Pancreas (tissue), 10 donors: ENCODE results near the gene UPB1. TPM values are rescaled to one million over a fixed set of nuclear protein-coding genes. Genes with fewer than 3 reads are reported as not detected.

Experiments used
- ATAC-seq, 4 donors: fragments of 200-7000 bp; cut with Tn5 transposase; one replicate each; pipeline versions ENCODE4 v1.8.0 to v1.9.1; 2020; ENCODE audit warnings: mild to moderate bottlenecking in 4 of 4, moderate library complexity in 4 of 4
- DNase-seq, 6 donors: peaks; one replicate each; pipeline ENCODE4 v3.0.0-alpha.2; 2020
- FAIRE-seq: peaks from 2 replicates; lab custom pipeline; 2012; peaks lifted over from hg19 to GRCh38; lab: Jason Lieb, UNC
- H3K27ac ChIP-seq, 4 donors: fragments of 200-600 bp; sonication (generic); 1 replicate in 3 of 4; 2 replicates in 1 of 4; pipeline versions ENCODE4 v1.5.0 to v1.8.0; 2020
- H3K27me3 ChIP-seq, 4 donors: fragments of 200-600 bp; one replicate each; pipeline ENCODE4 v1.8.0; 2021
- H3K36me3 ChIP-seq, 3 donors: fragments of 200-600 bp; sonication (generic) in 1 of 3; one replicate each; pipeline versions ENCODE4 v1.5.0 to v1.8.0; 2020 to 2021
- H3K4me1 ChIP-seq, 3 donors: fragments of 200-600 bp; one replicate each; pipeline ENCODE4 v1.8.0; 2021
- H3K4me3 ChIP-seq, 4 donors: fragments of 200-600 bp; sonication (generic) in 2 of 4; one replicate each; pipeline versions ENCODE4 v1.5.0 to v1.8.0; 2020 to 2021
- H3K9me3 ChIP-seq, 4 donors: fragments of 200-600 bp; one replicate each; pipeline ENCODE4 v1.8.0; 2021
- WGBS, 2 donors: extraction: QIAGEN DNeasy Blood & Tissue Kit; methylation state at CpG; one replicate each; pipeline ENCODE4 v1.1.7; 2013; 5-methylcytosine and 5-hydroxymethylcytosine counted together
- intact Hi-C, 3 donors: fragments of 100-400 bp; cut with DNase I; formaldehyde crosslinking; loops; one replicate each; pipeline versions ENCODE4 v1.11.1 to v1.14.2; 2022
- polyA plus RNA-seq, 2 donors: library from polyadenylated mRNA; stranded (reverse); fragments of 200-250 nt; gene quantifications; one replicate each; pipeline ENCODE4 v1.2.3, GENCODE V29; 2013
- total RNA-seq, 6 donors: library from RNA; stranded (reverse); fragmentation: NEBNext Ultra II Directional in 4 of 6; extraction: Animal tissue kit (Norgen Biotek cat#: 25700) in 4 of 6; gene quantifications; one replicate each; pipeline versions ENCODE4 v1.2.1 to v1.2.4, GENCODE V29; 2021 to 2023
- TF ChIP-seq, protein P1 (sequence below), 4 donors: fragments of 200-600 bp; sonication (generic) in 3 of 4; IDR thresholded peaks; one replicate each; pipeline versions ENCODE4 v1.5.0 to v1.8.0; 2021; ENCODE audit warnings: antibody characterized with exemption in 4 of 4
- donor health status: healthy with polysubstance abuse.
- donor health status: DM: no; HTN: no; CAD: no; lungs with moderate emphysema.
- donor health status: DM: no; HTN: no; CAD: no.
- donor health status: control.
- donor health status: control.
- donor health status: Bipolar disorder and iron deficiency.
- donor health status: DM: yes; HTN: yes; CAD: no.
- donor health status: DM: no; HTN: no; CAD: no.
- donor health status: DM: no; HTN: no; CAD: no.
- donor health status: DM: yes; HTN: yes; CAD: no.

The UPB1 gene
- total and polyA plus RNA-seq, 8 donors = 0.08 to 2.3 (median 0.25) TPM

DNA sequence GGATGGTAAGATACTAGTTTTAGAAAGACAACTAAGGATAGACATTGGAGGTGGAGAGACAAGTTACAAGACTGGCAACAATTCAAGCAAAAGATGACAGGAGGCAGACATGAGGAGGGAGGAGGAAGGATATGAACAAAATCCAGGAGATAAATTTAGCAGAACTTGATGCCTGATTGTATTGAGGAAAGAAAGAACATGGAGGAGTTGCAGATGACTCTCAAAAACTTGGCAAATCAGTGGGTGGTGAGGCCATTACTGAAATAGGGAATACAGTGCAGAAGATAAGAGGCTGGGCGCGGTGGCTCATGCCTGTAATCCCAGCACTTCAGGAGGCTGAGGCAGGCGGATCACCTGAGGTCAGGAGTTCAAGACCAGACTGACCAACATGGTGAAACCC, 2.7 kb upstream of the UPB1 start:
- WGBS, 2 donors = 92 to 98% methylated on average over 3 of the region's 3 CpGs
- Histone ChIP-seq H3K4me3 (no peak overlapping the region), H3K27ac (no peak overlapping the region), H3K9me3 (no peaks in the 10 kb centered on the region), H3K27me3 (peaks cover 0 to 3% (median 0%) of the 10 kb centered on the region in 4 donors), H3K36me3 (no peaks in the 10 kb centered on the region), H3K4me1 (peaks cover 0 to 4% (median 0%) of the 10 kb centered on the region in 3 donors)
- intact Hi-C loops = no loop called here
- TF ChIP-seq, protein P1, sequence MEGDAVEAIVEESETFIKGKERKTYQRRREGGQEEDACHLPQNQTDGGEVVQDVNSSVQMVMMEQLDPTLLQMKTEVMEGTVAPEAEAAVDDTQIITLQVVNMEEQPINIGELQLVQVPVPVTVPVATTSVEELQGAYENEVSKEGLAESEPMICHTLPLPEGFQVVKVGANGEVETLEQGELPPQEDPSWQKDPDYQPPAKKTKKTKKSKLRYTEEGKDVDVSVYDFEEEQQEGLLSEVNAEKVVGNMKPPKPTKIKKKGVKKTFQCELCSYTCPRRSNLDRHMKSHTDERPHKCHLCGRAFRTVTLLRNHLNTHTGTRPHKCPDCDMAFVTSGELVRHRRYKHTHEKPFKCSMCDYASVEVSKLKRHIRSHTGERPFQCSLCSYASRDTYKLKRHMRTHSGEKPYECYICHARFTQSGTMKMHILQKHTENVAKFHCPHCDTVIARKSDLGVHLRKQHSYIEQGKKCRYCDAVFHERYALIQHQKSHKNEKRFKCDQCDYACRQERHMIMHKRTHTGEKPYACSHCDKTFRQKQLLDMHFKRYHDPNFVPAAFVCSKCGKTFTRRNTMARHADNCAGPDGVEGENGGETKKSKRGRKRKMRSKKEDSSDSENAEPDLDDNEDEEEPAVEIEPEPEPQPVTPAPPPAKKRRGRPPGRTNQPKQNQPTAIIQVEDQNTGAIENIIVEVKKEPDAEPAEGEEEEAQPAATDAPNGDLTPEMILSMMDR (IDR thresholded peaks at IDR 0.05) = no peak
- no peak for ATAC-seq
- no peak for FAIRE-seq
- DNase-seq = no peak

DNA sequence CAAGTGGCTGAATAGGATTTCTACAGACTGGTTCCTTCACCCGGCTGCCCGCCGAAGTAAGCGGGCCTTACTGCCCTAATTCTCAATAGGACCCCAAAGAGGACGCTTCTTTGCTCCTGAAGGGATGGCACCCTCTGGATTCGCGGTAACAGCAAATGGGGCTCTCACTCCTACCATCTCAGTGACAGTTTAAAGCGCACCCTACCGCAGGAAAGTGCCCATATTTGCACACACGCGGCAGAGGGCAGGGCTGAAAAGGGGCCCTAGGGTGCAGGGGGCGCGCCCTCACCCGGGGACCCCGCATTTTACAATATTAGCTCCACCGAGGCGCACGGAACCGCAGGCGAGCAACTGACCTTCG, 985 bp upstream of the UPB1 start:
- TF ChIP-seq, protein P1 (IDR thresholded peaks at IDR 0.05) = no peak

DNA sequence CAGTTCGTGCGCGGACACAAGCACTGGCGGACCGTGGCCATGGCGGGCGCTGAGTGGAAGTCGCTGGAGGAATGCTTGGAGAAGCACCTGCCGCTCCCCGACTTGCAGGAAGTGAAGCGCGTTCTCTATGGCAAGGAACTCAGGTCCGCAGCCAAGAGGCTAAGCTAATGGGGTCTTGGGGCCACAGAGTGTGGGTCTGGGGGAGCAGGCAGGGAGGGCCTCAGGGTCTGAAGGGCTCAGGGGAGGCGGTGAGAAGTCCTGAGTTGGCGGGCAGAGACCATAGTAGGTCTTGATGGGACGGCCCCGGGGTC, 188 bp downstream of the UPB1 start:
- Histone ChIP-seq H3K9me3 (no peaks in the 10 kb centered on the region), H3K27ac (no peak overlapping the region), H3K27me3 (peaks cover 0 to 3% (median 0%) of the 10 kb centered on the region in 4 donors), H3K4me1 (peaks cover 0 to 4% (median 0%) of the 10 kb centered on the region in 3 donors), H3K36me3 (no peaks in the 10 kb centered on the region), H3K4me3 (no peak overlapping the region)
- DNase-seq (no peak), ATAC-seq (no peak), FAIRE-seq (no peak)
- 96 to 100% methylated on average over 17 of the region's 17 CpGs for WGBS, 2 donors
- TF ChIP-seq, protein P1 (IDR thresholded peaks at IDR 0.05) = no peak
- intact Hi-C loops = no loop called here

More for the DNA sequence above, 985 bp upstream of the UPB1 start:
- ATAC-seq (peak in 3 of 4 donors; percentile 12 to 18 (median 14)), DNase-seq (no peak), FAIRE-seq (no peak)
- WGBS, 2 donors = 29 to 35% methylated on average over 21 of the region's 21 CpGs
- Histone ChIP-seq H3K27ac (no peak overlapping the region), H3K4me1 (peaks cover 0 to 4% (median 0%) of the 10 kb centered on the region in 3 donors), H3K4me3 (peak overlapping the region in 1 of 4 donors; percentile 38), H3K27me3 (peaks cover 0 to 3% (median 0%) of the 10 kb centered on the region in 4 donors), H3K9me3 (no peaks in the 10 kb centered on the region), H3K36me3 (no peaks in the 10 kb centered on the region)
- intact Hi-C loops = no loop called here

DNA sequence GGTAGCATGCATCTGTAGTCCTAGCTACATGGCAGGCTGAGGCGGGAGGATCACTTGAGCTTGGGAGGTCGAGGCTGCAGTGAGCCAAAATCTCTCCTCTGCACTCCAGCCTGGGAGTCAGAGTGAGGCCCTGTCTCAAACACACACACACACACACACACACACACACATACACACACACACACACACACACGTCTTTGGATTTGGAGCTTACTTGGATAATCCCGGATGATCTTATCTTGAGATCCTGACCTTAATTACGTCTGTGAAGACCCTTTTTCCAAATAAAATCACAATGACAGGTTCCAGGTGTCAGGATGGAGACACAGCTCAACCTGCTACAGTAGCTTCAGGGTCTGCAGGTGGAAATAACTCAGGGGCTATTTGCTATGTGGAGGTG, 1.1 kb downstream of the UPB1 start:
- no peaks in the 10 kb centered on the region for H3K36me3 ChIP-seq
- TF ChIP-seq, protein P1 (IDR thresholded peaks at IDR 0.05) = no peak
- DNase-seq = no peak
- 78 to 89% methylated on average over 5 of the region's 5 CpGs for WGBS, 2 donors
- ATAC-seq = no peak
- intact Hi-C loops = no loop called here
- FAIRE-seq = no peak
- no peak overlapping the region for H3K4me3 ChIP-seq
- H3K27me3 ChIP-seq = peaks cover 0 to 3% (median 0%) of the 10 kb centered on the region in 4 donors
- no peaks in the 10 kb centered on the region for H3K9me3 ChIP-seq
- H3K4me1 ChIP-seq = peaks cover 0 to 4% (median 0%) of the 10 kb centered on the region in 3 donors
- no peak overlapping the region for H3K27ac ChIP-seq

DNA sequence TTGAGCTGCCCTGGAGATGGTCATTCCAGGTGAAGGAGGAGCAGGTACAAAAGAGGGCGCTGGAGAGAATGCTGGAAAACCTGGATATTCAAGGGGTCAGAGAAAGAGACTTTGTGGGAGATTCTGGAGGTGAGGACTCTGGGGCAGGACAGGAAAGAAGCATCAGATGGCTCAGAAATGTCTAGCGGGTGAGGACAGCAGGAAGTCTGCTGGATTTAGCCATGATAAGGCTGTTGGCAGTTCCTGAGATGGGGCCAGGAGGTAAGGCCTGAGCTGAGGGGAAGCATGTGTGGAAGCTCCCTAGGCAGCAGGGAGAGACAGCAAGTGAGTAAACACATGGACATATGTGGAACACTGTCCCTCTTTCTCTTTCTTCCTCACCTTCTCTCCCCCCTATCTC, 1.5 kb downstream of the UPB1 start:
- no peaks in the 10 kb centered on the region for H3K36me3 ChIP-seq
- no peak overlapping the region for H3K27ac ChIP-seq
- H3K4me1 ChIP-seq = peaks cover 0 to 4% (median 0%) of the 10 kb centered on the region in 3 donors
- H3K27me3 ChIP-seq = peaks cover 0 to 3% (median 0%) of the 10 kb centered on the region in 4 donors
- no peaks in the 10 kb centered on the region for H3K9me3 ChIP-seq
- FAIRE-seq = no peak
- no peak for ATAC-seq
- no peak overlapping the region for H3K4me3 ChIP-seq
- 88 to 94% methylated on average over 2 of the region's 2 CpGs for WGBS, 2 donors
- TF ChIP-seq, protein P1 (IDR thresholded peaks at IDR 0.05) = no peak
- no peak for DNase-seq
- intact Hi-C loops = no loop called here
